PFSK-1 (cell line): ENCODE results near the gene C1QTNF1.

ENCODE experiments used
- FOXP2 ChIP-seq: optimal IDR thresholded peaks from 2 replicates; pipeline ENCODE3; 2011; ENCODE audit warnings: borderline replicate concordance, control low read depth, inconsistent platforms; ENCODE audit not compliant: insufficient read depth; ENCODE audit errors: extremely low read length, extremely low read depth
- POLR2AphosphoS5 ChIP-seq: IDR thresholded peaks from 2 replicates; pipeline ENCODE4 v1.6.1; 2012; ENCODE audit warnings: low read depth, mild to moderate bottlenecking, control low read depth, low read length, moderate library complexity
- SIN3A ChIP-seq: IDR thresholded peaks from 2 replicates; pipeline ENCODE4 v1.6.1; 2012; ENCODE audit warnings: mild to moderate bottlenecking, low read length, moderate library complexity, borderline replicate concordance; ENCODE audit not compliant: insufficient read depth
- TAF1 ChIP-seq: IDR thresholded peaks from 2 replicates; pipeline ENCODE4 v1.6.1; 2012; ENCODE audit warnings: low read length, control low read depth, borderline replicate concordance; ENCODE audit not compliant: insufficient read depth
- TF ChIP-seq, protein P1 (sequence below), 2 experiments: IDR thresholded peaks; 2 replicates each; pipeline versions ENCODE4 v1.6.1 to v1.8.0; 2011 to 2012; ENCODE audit warnings: low read depth in 2 of 2, low read length in 2 of 2, control low read depth in 1 of 2, inconsistent platforms in 1 of 2, mild to moderate bottlenecking in 1 of 2, moderate library complexity in 1 of 2; ENCODE audit not compliant: insufficient read depth in 1 of 2

The C1QTNF1 gene

GRCh38 chr17:79036596-79036995, 12.6 kb downstream of the C1QTNF1 start:
- TF ChIP-seq POLR2AphosphoS5 = no peak
- no peak for TF ChIP-seq TAF1
- TF ChIP-seq SIN3A = no peak
- TF ChIP-seq FOXP2 = no peak
- TF ChIP-seq, protein P1, sequence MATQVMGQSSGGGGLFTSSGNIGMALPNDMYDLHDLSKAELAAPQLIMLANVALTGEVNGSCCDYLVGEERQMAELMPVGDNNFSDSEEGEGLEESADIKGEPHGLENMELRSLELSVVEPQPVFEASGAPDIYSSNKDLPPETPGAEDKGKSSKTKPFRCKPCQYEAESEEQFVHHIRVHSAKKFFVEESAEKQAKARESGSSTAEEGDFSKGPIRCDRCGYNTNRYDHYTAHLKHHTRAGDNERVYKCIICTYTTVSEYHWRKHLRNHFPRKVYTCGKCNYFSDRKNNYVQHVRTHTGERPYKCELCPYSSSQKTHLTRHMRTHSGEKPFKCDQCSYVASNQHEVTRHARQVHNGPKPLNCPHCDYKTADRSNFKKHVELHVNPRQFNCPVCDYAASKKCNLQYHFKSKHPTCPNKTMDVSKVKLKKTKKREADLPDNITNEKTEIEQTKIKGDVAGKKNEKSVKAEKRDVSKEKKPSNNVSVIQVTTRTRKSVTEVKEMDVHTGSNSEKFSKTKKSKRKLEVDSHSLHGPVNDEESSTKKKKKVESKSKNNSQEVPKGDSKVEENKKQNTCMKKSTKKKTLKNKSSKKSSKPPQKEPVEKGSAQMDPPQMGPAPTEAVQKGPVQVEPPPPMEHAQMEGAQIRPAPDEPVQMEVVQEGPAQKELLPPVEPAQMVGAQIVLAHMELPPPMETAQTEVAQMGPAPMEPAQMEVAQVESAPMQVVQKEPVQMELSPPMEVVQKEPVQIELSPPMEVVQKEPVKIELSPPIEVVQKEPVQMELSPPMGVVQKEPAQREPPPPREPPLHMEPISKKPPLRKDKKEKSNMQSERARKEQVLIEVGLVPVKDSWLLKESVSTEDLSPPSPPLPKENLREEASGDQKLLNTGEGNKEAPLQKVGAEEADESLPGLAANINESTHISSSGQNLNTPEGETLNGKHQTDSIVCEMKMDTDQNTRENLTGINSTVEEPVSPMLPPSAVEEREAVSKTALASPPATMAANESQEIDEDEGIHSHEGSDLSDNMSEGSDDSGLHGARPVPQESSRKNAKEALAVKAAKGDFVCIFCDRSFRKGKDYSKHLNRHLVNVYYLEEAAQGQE (IDR thresholded peaks at IDR 0.05; ENCODE audit: insufficient read depth in 1 of 2, low read depth in 2 of 2, low read length in 2 of 2) = no peak

DNA sequence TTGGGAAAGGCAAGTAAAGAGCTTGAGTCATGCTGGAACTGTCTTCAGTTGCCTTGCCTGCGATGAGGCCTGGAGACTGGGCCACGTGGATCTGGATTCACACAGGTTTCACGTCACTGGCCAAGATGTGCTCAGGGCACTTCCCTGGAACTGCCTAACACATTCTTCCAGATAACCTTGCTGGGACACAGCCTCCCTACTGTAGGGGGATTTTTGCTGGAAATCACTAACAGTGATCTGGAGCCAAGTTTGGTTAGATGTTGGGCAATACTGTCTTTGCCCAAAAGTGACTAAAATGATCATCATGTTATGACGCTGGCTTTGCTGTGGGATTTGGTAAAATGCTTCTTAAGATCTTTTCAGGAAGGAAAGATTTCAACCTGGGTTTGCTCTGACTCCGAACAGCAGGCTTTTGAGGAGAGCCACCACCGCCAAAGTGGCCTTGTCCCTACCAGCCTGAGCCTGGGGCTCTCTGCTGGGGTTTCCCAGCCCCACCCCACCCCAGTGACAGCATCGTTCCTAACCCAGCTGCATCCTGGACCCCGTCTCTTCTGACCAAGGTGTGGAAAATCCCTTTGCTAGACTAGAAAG, 14.7 kb downstream of the C1QTNF1 start:
- TF ChIP-seq POLR2AphosphoS5 (no peak), TAF1 (no peak), SIN3A (no peak), FOXP2 (no peak)
- TF ChIP-seq, protein P1 (IDR thresholded peaks at IDR 0.05; ENCODE audit: insufficient read depth in 1 of 2, low read depth in 2 of 2, low read length in 2 of 2) = no peak

DNA sequence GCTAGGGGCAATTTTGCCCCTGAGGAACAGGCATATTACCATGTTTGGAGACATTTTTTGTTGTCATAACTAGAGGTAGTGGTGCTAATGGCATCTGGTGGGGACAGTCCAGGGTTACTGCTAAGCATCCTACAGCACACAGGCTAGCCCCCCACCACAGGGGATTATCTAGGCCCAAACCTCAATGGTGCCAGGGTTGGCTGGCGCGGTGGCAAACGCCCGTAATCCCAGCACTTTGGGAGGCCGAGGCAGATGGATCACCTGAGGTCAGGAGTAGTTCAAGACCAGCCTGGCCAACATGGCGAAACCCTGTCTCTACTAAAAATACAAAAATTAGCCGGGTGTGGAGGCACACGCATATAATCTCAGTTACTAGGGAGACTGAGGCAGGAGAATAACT, 15.2 kb downstream of the C1QTNF1 start:
- TF ChIP-seq SIN3A (no peak), POLR2AphosphoS5 (no peak), FOXP2 (no peak), TAF1 (no peak)
- TF ChIP-seq, protein P1 (IDR thresholded peaks at IDR 0.05; ENCODE audit: insufficient read depth in 1 of 2, low read depth in 2 of 2, low read length in 2 of 2) = no peak

DNA sequence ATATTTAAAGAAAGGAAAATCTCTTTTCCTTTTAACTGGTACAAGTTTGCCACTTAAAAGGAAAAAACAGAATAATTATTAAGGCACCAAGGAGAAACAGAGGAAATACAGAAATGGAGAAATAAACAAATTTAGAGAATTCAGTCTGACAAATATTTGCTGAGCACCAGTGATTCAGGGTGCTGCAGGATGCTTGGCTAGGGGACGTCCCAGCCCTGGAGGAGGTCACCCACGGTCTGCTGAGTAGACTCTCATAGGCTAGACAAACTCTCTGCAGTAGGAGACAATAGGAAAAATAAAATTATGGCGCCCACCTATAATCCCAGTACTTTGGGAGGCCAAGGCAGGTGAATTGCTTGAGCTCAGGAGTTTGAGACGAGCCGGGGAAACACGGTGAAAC, 15.9 kb downstream of the C1QTNF1 start:
- TF ChIP-seq FOXP2 (no peak), POLR2AphosphoS5 (no peak), SIN3A (no peak)
- TF ChIP-seq, protein P1 (IDR thresholded peaks at IDR 0.05; ENCODE audit: insufficient read depth in 1 of 2, low read depth in 2 of 2, low read length in 2 of 2) = no peak

- TF ChIP-seq FOXP2 = no peak
- TF ChIP-seq, protein P1 (IDR thresholded peaks at IDR 0.05; ENCODE audit: insufficient read depth in 1 of 2, low read depth in 2 of 2, low read length in 2 of 2) = no peak
- no peak for TF ChIP-seq SIN3A
- TF ChIP-seq TAF1 = no peak
- TF ChIP-seq POLR2AphosphoS5 = no peak
Observed at GRCh38 chr17:79041041-79041570, 17.1 kb downstream of the C1QTNF1 start.
